ENCODE measurements around the gene TPK1.

Gene TPK1

DNA sequence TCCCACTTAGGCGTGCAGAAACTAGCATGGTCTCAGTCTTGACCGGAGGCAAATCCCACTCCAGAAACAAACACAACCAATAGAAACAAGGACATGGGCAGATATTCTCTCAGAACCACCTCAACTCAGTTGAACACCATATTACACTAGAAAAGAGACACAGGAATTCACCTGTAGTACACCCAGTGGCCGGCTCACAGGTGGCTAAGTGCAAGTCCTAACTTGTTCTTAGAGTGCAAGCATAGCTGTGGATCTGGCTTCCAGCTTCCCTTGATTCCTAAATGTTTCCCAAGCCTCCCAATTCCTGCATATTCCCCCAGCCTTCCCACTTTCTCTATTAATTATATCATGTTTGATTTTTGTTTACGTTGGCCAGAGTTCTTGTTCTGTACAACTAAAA, 164.4 kb downstream of the TPK1 start:
- Histone ChIP-seq H3K27ac (ENCODE audit: poor library complexity, severe bottlenecking) (no peak overlapping the region), H3K4me1 (ENCODE audit: insufficient read depth, poor library complexity, severe bottlenecking) (no peaks in the 10 kb centered on the region), H3K27me3 (ENCODE audit: insufficient read depth, poor library complexity, severe bottlenecking) (no peaks in the 10 kb centered on the region), H3K9me3 (ENCODE audit: severe bottlenecking) (peaks cover 2% of the 10 kb centered on the region), H3K4me3 (ENCODE audit: severe bottlenecking) (no peak overlapping the region), H3K36me3 (ENCODE audit: low read depth) (no peaks in the 10 kb centered on the region)
- TF ChIP-seq, protein P1, sequence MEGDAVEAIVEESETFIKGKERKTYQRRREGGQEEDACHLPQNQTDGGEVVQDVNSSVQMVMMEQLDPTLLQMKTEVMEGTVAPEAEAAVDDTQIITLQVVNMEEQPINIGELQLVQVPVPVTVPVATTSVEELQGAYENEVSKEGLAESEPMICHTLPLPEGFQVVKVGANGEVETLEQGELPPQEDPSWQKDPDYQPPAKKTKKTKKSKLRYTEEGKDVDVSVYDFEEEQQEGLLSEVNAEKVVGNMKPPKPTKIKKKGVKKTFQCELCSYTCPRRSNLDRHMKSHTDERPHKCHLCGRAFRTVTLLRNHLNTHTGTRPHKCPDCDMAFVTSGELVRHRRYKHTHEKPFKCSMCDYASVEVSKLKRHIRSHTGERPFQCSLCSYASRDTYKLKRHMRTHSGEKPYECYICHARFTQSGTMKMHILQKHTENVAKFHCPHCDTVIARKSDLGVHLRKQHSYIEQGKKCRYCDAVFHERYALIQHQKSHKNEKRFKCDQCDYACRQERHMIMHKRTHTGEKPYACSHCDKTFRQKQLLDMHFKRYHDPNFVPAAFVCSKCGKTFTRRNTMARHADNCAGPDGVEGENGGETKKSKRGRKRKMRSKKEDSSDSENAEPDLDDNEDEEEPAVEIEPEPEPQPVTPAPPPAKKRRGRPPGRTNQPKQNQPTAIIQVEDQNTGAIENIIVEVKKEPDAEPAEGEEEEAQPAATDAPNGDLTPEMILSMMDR (IDR thresholded peaks at IDR 0.05; ENCODE audit: poor library complexity, severe bottlenecking), result no peak
- DNase-seq (ENCODE audit: low spot score), result no peak
- peak; percentile 75 for ATAC-seq (ENCODE audit: low read depth)

DNA sequence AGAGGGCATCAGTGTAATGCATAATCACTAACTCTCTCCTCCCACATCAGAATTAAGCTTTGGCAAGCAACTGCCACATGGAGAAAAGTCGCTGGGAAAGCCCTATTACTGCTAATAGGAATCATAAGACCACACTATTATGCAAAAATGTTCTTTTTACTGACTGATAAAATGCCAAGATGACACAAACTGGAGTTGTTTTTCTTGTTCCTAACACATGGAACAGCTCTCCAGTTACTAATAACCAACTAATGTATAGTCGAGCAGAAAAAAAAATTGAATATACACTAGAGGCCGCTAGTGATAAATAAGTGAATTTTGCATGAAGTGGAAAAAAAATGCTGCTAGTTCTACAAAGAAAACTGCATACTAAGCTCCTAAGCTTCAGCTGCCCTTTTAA, 165.6 kb downstream of the TPK1 start:
- Histone ChIP-seq H3K4me1 (ENCODE audit: insufficient read depth, poor library complexity, severe bottlenecking) (no peaks in the 10 kb centered on the region), H3K27ac (ENCODE audit: poor library complexity, severe bottlenecking) (no peak overlapping the region), H3K36me3 (ENCODE audit: low read depth) (no peaks in the 10 kb centered on the region), H3K9me3 (ENCODE audit: severe bottlenecking) (peaks cover 2% of the 10 kb centered on the region), H3K4me3 (ENCODE audit: severe bottlenecking) (no peak overlapping the region), H3K27me3 (ENCODE audit: insufficient read depth, poor library complexity, severe bottlenecking) (no peaks in the 10 kb centered on the region)
- DNase-seq (ENCODE audit: low spot score) (no peak), ATAC-seq (ENCODE audit: low read depth) (0 out of 3 replicates have a peak, but pooled peaks have one; percentile 35)
- TF ChIP-seq, protein P1 (IDR thresholded peaks at IDR 0.05; ENCODE audit: poor library complexity, severe bottlenecking), result peak; percentile 40

DNA sequence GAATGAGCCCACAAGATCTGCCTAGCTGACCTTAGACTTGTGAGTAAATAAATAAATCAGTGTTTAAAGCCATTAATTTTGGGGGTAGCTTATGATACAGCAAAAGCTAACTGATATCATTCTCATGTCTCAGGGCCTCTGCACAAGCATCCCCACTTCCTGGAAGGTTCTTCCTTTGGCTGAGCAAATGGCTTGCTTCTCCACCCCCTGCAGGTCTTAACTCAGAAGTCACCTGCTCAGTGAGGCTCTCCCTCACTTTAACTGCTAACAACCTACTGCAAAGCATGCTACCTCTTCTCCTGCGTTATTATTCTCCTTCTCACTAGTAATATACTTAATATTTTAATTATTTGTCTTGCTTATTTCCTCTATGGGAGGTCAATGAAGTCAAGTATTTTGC, 167.3 kb downstream of the TPK1 start:
- Histone ChIP-seq H3K4me3 (ENCODE audit: severe bottlenecking) (no peak overlapping the region), H3K9me3 (ENCODE audit: severe bottlenecking) (no peaks in the 10 kb centered on the region), H3K27me3 (ENCODE audit: insufficient read depth, poor library complexity, severe bottlenecking) (no peaks in the 10 kb centered on the region), H3K4me1 (ENCODE audit: insufficient read depth, poor library complexity, severe bottlenecking) (no peaks in the 10 kb centered on the region), H3K36me3 (ENCODE audit: low read depth) (no peaks in the 10 kb centered on the region), H3K27ac (ENCODE audit: poor library complexity, severe bottlenecking) (no peak overlapping the region)
- ATAC-seq (ENCODE audit: low read depth) (no peak), DNase-seq (ENCODE audit: low spot score) (no peak)
- TF ChIP-seq, protein P1 (IDR thresholded peaks at IDR 0.05; ENCODE audit: poor library complexity, severe bottlenecking), result no peak

DNA sequence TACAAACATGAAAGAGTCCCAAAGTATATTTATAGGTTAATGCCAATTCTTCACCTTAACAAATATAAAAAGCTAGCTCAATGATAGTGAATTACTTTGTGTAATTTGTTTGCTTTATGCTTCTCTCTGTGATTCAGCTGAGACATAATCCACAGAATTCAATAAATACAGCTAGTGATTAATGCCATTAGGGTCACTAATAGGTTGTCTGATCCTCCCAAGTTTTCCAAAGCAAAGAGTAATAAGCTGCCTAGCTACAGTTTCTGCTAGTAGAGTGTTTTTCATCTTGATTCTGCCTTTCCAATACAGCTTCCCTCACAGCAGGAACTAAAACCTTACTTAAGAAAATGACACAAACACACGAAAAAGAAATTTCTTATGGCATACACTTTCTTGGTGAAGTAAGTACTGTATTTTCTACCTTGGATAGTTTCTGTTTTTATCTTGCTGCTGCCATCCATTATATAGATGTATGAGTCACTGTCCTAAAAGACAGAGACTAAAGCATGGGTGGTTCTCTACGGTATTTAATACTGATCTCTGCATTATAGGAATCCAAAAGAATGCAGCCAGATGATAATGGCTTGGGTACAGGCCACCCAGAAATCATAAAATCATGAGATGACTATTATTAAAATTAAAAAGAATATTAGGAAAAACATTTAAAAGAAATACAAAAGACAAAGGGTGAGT, 170.0 kb downstream of the TPK1 start:
- ATAC-seq (ENCODE audit: low read depth) (no peak), DNase-seq (ENCODE audit: low spot score) (no peak)
- Histone ChIP-seq H3K9me3 (ENCODE audit: severe bottlenecking) (no peaks in the 10 kb centered on the region), H3K27me3 (ENCODE audit: insufficient read depth, poor library complexity, severe bottlenecking) (no peaks in the 10 kb centered on the region), H3K27ac (ENCODE audit: poor library complexity, severe bottlenecking) (no peak overlapping the region), H3K4me1 (ENCODE audit: insufficient read depth, poor library complexity, severe bottlenecking) (no peaks in the 10 kb centered on the region), H3K36me3 (ENCODE audit: low read depth) (no peaks in the 10 kb centered on the region), H3K4me3 (ENCODE audit: severe bottlenecking) (no peak overlapping the region)
- TF ChIP-seq, protein P1 (IDR thresholded peaks at IDR 0.05; ENCODE audit: poor library complexity, severe bottlenecking), result no peak

DNA sequence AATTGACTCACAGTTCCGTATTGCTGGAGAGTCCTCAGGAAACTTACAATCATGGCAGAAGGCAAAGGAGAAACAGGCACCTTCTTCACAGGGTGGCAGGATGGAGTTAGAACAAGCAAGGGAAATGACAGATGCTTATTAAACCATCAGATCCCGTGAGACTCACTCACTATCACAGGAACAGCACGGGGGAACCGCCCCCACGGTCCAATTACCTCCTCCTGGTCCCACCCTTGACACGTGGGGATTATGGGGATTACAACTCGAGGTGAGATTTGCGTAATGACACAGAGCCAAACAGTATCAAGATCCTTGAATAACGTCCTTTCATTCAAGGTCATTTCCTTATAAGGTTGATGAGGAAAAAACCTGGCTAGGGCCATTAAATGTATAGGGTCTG, 176.6 kb downstream of the TPK1 start:
- ATAC-seq (ENCODE audit: low read depth), result no peak
- H3K4me1 ChIP-seq (ENCODE audit: insufficient read depth, poor library complexity, severe bottlenecking), result no peaks in the 10 kb centered on the region
- no peaks in the 10 kb centered on the region for H3K36me3 ChIP-seq (ENCODE audit: low read depth)
- TF ChIP-seq, protein P1 (IDR thresholded peaks at IDR 0.05; ENCODE audit: poor library complexity, severe bottlenecking), result no peak
- H3K27ac ChIP-seq (ENCODE audit: poor library complexity, severe bottlenecking), result no peak overlapping the region
- peaks cover 1% of the 10 kb centered on the region for H3K9me3 ChIP-seq (ENCODE audit: severe bottlenecking)
- no peak for DNase-seq (ENCODE audit: low spot score)
- H3K27me3 ChIP-seq (ENCODE audit: insufficient read depth, poor library complexity, severe bottlenecking), result peaks cover 3% of the 10 kb centered on the region
- no peak overlapping the region for H3K4me3 ChIP-seq (ENCODE audit: severe bottlenecking)
